22Rv1 (cell line): ENCODE measurements around the gene RPS23.

ENCODE experiments used
- H3K27ac ChIP-seq: fragments of 450-650 bp; 2 replicates; pipeline ENCODE4 v1.5.1; 2017
- CTCF ChIP-seq: fragments of 450-650 bp; IDR thresholded peaks from 2 replicates; pipeline ENCODE4 v1.5.1; 2017; ENCODE audit warnings: mild to moderate bottlenecking
- ZFX ChIP-seq: fragments of 450-650 bp; IDR thresholded peaks from 2 replicates; pipeline ENCODE4 v1.6.1; 2017; ENCODE audit warnings: antibody characterized with exemption, borderline replicate concordance

Gene RPS23

GRCh38 chr5:82244151-82244550 lies 34.0 kb downstream of the RPS23 start:
- TF ChIP-seq CTCF = no peak
- TF ChIP-seq ZFX = no peak
- no peak overlapping the region for H3K27ac ChIP-seq

- TF ChIP-seq CTCF (no peak), ZFX (no peak)
- no peak overlapping the region for H3K27ac ChIP-seq
These were observed 43.3 kb downstream of the RPS23 start for GRCh38 chr5:82234885-82235284.

- no peak overlapping the region for H3K27ac ChIP-seq
- peak; percentile 96 for TF ChIP-seq CTCF
- no peak for TF ChIP-seq ZFX
These were observed 52.5 kb downstream of the RPS23 start for GRCh38 chr5:82225525-82226172.
